ENCODE data around the gene CHKA. TPM values are rescaled to one million over a fixed set of nuclear protein-coding genes. Genes with fewer than 3 reads are reported as not detected.

Gene CHKA
- total RNA-seq, 1 experiment from 2014 or later: 63.0 TPM

DNA sequence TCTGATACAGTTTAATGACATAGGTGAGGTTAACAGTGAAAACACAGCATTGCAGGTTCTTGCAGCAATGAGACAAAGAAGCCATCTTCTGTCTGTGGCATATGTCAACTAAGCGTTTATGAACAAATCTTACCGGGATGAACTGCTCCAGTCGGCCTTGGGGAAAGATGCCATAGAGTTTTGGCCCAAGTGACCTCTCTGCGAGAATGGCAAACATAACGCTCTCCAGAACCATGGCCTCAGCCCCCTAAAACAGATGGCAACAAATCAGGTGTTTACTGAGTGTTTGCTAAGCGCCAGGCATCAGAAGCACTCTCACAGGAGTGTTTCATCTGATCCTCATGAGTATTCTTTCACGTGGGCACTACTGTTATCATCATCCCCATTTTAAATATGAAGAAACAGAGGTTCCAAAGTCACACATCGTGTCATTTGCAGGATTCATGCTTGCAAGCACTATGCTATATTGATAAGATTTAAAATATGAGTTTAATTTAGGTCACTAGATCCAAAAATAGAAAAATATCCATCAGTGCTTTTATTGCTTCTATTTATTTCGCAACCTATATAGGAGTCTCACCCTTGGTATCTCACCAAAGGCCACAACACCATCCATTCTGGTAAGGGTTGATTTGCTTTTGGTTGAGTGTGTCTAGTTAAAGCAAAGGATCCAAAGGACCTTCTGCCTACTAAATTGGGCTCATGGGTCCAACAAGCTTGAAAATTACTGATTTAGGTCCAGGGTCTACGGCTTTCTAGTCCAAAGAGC lies 46.4 kb downstream of the CHKA start:
- Histone ChIP-seq H3K27me3 (ENCODE audit: insufficient read depth, low read length) (no peaks in the 10 kb centered on the region), H3K4ac (ENCODE audit: low read depth, low read length) (no peak overlapping the region), H2BK20ac (ENCODE audit: low read depth, low read length, poor library complexity, severe bottlenecking) (no peak overlapping the region), H2BK120ac (ENCODE audit: low read depth, low read length, poor library complexity, severe bottlenecking) (no peak overlapping the region), H2BK12ac (ENCODE audit: insufficient read length, low read depth, low read length) (no peak overlapping the region), H4K20me1 (ENCODE audit: control insufficient read depth, insufficient read depth, insufficient read length) (no peaks in the 10 kb centered on the region), H3K9me3 (ENCODE audit: control insufficient read depth, low read depth, low read length) (no peaks in the 10 kb centered on the region), H3K56ac (ENCODE audit: insufficient read length, low read depth, low read length) (no peak overlapping the region), H2AK5ac (ENCODE audit: insufficient read length, low read length) (no peak overlapping the region), H4K5ac (ENCODE audit: insufficient read length, low read depth, low read length) (no peak overlapping the region), H3K79me1 (ENCODE audit: insufficient read depth, low read depth, low read length, poor library complexity, severe bottlenecking) (peaks cover 3% of the 10 kb centered on the region), H4K91ac (ENCODE audit: insufficient read length, low read depth, low read length) (no peak overlapping the region), H2AFZ (ENCODE audit: low read length) (no peak overlapping the region), H3K27ac (ENCODE audit: insufficient read length, low read depth, low read length) (no peak overlapping the region), H4K8ac (replicated peaks; ENCODE audit: insufficient read length, low read depth, low read length) (no peak overlapping the region), H2BK5ac (ENCODE audit: insufficient read length, low read length) (no peak overlapping the region), H3K79me2 (ENCODE audit: insufficient read depth, low read length) (no peaks in the 10 kb centered on the region; the same call in 1 of the 2 replicates), H3K18ac (ENCODE audit: insufficient read length, low read depth, low read length) (no peak overlapping the region), H3K9ac (ENCODE audit: extremely low read depth, insufficient read length, low read length) (no peak overlapping the region), H2BK15ac (ENCODE audit: low read depth, low read length) (no peak overlapping the region), H3K14ac (ENCODE audit: insufficient read depth, low read length) (no peak overlapping the region), H3K4me2 (ENCODE audit: insufficient read depth, insufficient read length, low read length) (no peak overlapping the region), H3T11ph (ENCODE audit: low read length) (no peak overlapping the region), H3K23ac (ENCODE audit: insufficient read length, low read depth, low read length) (no peak overlapping the region), H3K4me1 (ENCODE audit: insufficient read depth, low read length) (no peaks in the 10 kb centered on the region), H3K23me2 (ENCODE audit: insufficient read length, low read depth, low read length, poor library complexity, severe bottlenecking) (no peaks in the 10 kb centered on the region)
- TF ChIP-seq, protein P1, sequence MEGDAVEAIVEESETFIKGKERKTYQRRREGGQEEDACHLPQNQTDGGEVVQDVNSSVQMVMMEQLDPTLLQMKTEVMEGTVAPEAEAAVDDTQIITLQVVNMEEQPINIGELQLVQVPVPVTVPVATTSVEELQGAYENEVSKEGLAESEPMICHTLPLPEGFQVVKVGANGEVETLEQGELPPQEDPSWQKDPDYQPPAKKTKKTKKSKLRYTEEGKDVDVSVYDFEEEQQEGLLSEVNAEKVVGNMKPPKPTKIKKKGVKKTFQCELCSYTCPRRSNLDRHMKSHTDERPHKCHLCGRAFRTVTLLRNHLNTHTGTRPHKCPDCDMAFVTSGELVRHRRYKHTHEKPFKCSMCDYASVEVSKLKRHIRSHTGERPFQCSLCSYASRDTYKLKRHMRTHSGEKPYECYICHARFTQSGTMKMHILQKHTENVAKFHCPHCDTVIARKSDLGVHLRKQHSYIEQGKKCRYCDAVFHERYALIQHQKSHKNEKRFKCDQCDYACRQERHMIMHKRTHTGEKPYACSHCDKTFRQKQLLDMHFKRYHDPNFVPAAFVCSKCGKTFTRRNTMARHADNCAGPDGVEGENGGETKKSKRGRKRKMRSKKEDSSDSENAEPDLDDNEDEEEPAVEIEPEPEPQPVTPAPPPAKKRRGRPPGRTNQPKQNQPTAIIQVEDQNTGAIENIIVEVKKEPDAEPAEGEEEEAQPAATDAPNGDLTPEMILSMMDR (conservative IDR thresholded peaks at IDR 0.05): no peak
- Mint-ChIP-seq H3K27ac (no peak overlapping the region), H3K27me3 (ENCODE audit: low read depth) (no peaks in the 10 kb centered on the region), H3K4me1 (no peaks in the 10 kb centered on the region), H3K4me3 (no peak overlapping the region), H3K9me3 (no peaks in the 10 kb centered on the region), H3K36me3 (ENCODE audit: insufficient read depth in 1 of 3, low read depth in 3 of 3) (peaks cover 22 to 77% (median 54%) of the 10 kb centered on the region in 3 experiments; a peak in 6 of 7 replicates)
- DNase-seq: no peak
- WGBS (ENCODE audit: extremely low coverage, insufficient read length, low lambda C conversion rate): no CpG with 5 or more reads among the region's 10 CpGs

Data from H9 (cell line).